ENCODE results near the gene ARL14EP. TPM values are rescaled to one million over a fixed set of nuclear protein-coding genes. Genes with fewer than 3 reads are reported as not detected.

The ARL14EP gene
- total RNA-seq (26.9 TPM), polyA plus RNA-seq (ENCODE audit: insufficient read depth in 1 of 8, insufficient read length in 8 of 8, low replicate concordance in 1 of 8) (10 to 100 TPM; 26.5 to 40.3 (median 34.8) TPM)
- long read RNA-seq, donor 1, transcript ARL14EP-201 (4 exons, 2,430 nt), result major isoform, 6 of 7 reads
- long read RNA-seq, donor 1, partial matches to known transcripts, result 0 of 7 reads
- long read RNA-seq, donor 1, other reads (novel, unspliced or antisense), result 0 of 7 reads
- long read RNA-seq, donor 2, partial matches to known transcripts, result 0 of 2 reads
- long read RNA-seq, donor 2, other reads (novel, unspliced or antisense), result 0 of 2 reads
- long read RNA-seq, donor 3, transcript ARL14EP-201 (4 exons, 2,430 nt), result major isoform, 15 of 19 reads
- long read RNA-seq, donor 3, partial matches to known transcripts, result 0 of 19 reads
- long read RNA-seq, donor 3, other reads (novel, unspliced or antisense), result 0 of 19 reads
- long read RNA-seq, donor 4, transcript ARL14EP-201 (4 exons, 2,430 nt), result major isoform, 6 of 8 reads
- long read RNA-seq, donor 4, partial matches to known transcripts, result 0 of 8 reads
- long read RNA-seq, donor 4, other reads (novel, unspliced or antisense), result 0 of 8 reads
- long read RNA-seq, donor 5, transcript ARL14EP-203 (2 exons, 587 nt), result minor isoform, 13 of 46 reads
- long read RNA-seq, donor 5, transcript ARL14EP-201 (4 exons, 2,430 nt), result major isoform, 33 of 46 reads
- long read RNA-seq, donor 5, partial matches to known transcripts, result 0 of 46 reads
- long read RNA-seq, donor 5, other reads (novel, unspliced or antisense), result 0 of 46 reads
- long read RNA-seq, donor 6, transcript ARL14EP-201 (4 exons, 2,430 nt), result major isoform, 17 of 18 reads
- long read RNA-seq, donor 6, partial matches to known transcripts, result 0 of 18 reads
- long read RNA-seq, donor 6, other reads (novel, unspliced or antisense), result 0 of 18 reads
- long read RNA-seq, donor 7, transcript ARL14EP-201 (4 exons, 2,430 nt), result major isoform, 15 of 24 reads
- long read RNA-seq, donor 7, partial matches to known transcripts, result 7 of 24 reads
- long read RNA-seq, donor 7, other reads (novel, unspliced or antisense), result 0 of 24 reads
- long read RNA-seq, donor 8, transcript ARL14EP-201 (4 exons, 2,430 nt), result major isoform, 8 of 20 reads
- long read RNA-seq, donor 8, partial matches to known transcripts, result 9 of 20 reads
- long read RNA-seq, donor 8, other reads (novel, unspliced or antisense), result 0 of 20 reads
- long read RNA-seq, donor 9, transcript ARL14EP-203 (2 exons, 587 nt), result minor isoform, 7 of 19 reads
- long read RNA-seq, donor 9, transcript ARL14EP-201 (4 exons, 2,430 nt), result major isoform, 12 of 19 reads
- long read RNA-seq, donor 9, partial matches to known transcripts, result 0 of 19 reads
- long read RNA-seq, donor 9, other reads (novel, unspliced or antisense), result 0 of 19 reads
- long read RNA-seq, donor 10, transcript ARL14EP-201 (4 exons, 2,430 nt), result major isoform, 27 of 28 reads
- long read RNA-seq, donor 10, partial matches to known transcripts, result 0 of 28 reads
- long read RNA-seq, donor 10, other reads (novel, unspliced or antisense), result 0 of 28 reads
- long read RNA-seq, donor 11, transcript ARL14EP-201 (4 exons, 2,430 nt), result major isoform, 11 of 16 reads
- long read RNA-seq, donor 11, transcript ARL14EP-203 (2 exons, 587 nt), result minor isoform, 5 of 16 reads
- long read RNA-seq, donor 11, partial matches to known transcripts, result 0 of 16 reads
- long read RNA-seq, donor 11, other reads (novel, unspliced or antisense), result 0 of 16 reads

DNA sequence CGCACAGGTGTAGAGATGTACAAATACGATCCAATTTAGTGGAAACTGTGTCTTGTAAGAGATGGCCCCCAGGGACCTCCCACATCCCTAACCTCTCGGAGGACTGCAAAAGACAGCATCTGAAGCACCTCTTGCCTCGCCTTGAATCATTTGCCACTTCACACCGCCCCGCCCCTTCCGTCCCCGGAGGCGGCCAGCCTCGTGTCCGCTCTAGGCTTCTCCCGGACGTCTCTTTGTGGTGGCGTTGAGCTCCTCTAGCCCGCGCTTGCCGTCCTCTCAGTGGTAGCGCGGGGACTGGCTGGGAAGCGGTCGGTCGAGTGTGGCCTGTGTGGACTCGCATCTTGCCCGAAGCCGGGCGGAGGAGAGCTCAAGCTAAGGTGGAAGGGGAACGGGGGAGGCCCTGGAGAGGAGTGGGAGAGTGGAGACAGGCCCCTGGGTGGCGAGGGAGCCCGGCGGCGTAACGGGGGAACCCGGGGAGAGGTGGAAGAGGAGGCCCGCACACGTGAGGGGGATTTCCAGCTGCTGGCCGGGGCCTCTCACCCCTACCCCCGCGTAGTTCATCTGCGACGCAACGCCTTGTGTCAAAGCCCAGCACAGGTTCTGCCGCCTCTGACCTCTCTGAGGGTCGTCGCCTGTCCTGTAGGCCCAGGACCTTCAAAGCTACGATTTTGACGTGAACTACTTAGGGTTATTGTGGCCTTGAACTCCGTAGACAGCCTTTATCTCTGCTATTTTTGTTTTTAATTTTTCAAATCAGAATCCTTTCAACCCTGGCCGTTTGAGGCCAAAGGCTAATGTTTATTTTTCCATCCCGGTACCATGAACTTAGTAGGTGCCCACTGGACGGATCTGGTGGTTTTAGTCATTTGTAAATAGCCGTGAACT is at the start of gene ARL14EP:
ARL14EP (plus strand) TSS at position 279 of the 885 bp plus-strand sequence. CDS start 7,845 bp downstream, outside the sequence.
- no peaks in the 10 kb centered on the region for H3K27me3 ChIP-seq (ENCODE audit: control insufficient read depth, insufficient read depth, low read length)
- peaks cover 2% of the 10 kb centered on the region for H3K4me1 ChIP-seq (ENCODE audit: control insufficient read depth, insufficient read depth, low read length)
- H3K27ac ChIP-seq (ENCODE audit: low read length), result peak within 1 kb of the TSS; percentile 95
- DNase-seq, result peak; percentile 97
- H3K9me3 ChIP-seq (replicated peaks; ENCODE audit: control insufficient read depth, low read depth, low read length), result no peaks in the 10 kb centered on the region
- H3K4me3 ChIP-seq (ENCODE audit: low read length), result peak within 1 kb of the TSS; percentile 81
- H3K36me3 ChIP-seq (ENCODE audit: control insufficient read depth, insufficient read depth, low read length), result peaks cover 2% of the 10 kb centered on the region
- under 1% methylated on average over 38 of the region's 51 CpGs for WGBS (ENCODE audit: insufficient coverage)

DNA sequence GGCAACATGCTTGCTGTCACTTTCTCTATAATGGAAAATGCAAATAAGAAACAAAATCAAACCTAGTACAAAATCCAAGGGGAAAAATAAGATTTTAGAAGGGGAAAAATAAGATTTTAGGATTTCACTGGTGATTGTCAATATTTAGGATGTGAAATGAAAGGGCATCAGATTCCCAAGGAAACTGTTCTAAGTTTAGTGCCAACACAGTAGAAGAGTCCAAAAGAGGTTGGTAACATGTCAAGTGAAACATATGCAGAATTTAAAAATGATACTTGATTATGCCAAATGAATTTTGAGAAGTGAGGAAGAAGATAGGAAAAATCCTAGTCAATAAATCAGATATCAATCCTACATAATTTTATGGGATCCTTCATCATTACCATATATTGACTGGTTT is 45.7 kb upstream of the ARL14EP start:
- no peak overlapping the region for H3K27ac ChIP-seq (ENCODE audit: low read length)

DNA sequence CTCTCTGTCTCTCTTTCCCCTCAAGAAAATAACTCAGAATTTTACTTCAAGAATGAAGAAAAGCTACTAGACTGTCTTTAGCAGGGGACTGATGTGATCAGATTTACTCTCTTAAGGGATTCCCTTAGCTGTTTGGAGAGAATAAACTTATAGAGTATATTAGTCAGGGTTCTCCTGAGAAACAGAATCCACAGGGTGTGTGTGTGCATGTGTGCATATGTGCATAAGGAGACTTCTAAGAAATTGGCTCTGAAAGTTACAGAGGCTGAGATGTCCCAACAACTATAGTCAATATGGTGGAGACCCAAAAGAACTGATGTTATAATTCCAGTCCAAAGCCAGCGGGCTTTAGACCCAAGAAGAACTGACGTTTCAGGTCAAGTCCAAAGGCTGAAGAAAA is 43.1 kb upstream of the ARL14EP start:
- Histone ChIP-seq H3K27ac (ENCODE audit: low read length) (no peak overlapping the region), H3K27me3 (ENCODE audit: control insufficient read depth, insufficient read depth, low read length) (no peaks in the 10 kb centered on the region), H3K36me3 (ENCODE audit: control insufficient read depth, insufficient read depth, low read length) (no peaks in the 10 kb centered on the region), H3K4me1 (ENCODE audit: control insufficient read depth, insufficient read depth, low read length) (no peaks in the 10 kb centered on the region), H3K9me3 (replicated peaks; ENCODE audit: control insufficient read depth, low read depth, low read length) (no peaks in the 10 kb centered on the region), H3K4me3 (ENCODE audit: low read length) (no peak overlapping the region)
- 90% methylated on average over 2 of the region's 2 CpGs for WGBS (ENCODE audit: insufficient coverage)
- DNase-seq, result no peak

More for the DNA sequence above, 45.7 kb upstream of the ARL14EP start:
- Histone ChIP-seq H3K36me3 (ENCODE audit: control insufficient read depth, insufficient read depth, low read length) (no peaks in the 10 kb centered on the region), H3K4me3 (ENCODE audit: low read length) (no peak overlapping the region), H3K4me1 (ENCODE audit: control insufficient read depth, insufficient read depth, low read length) (no peaks in the 10 kb centered on the region), H3K9me3 (replicated peaks; ENCODE audit: control insufficient read depth, low read depth, low read length) (no peaks in the 10 kb centered on the region), H3K27me3 (ENCODE audit: control insufficient read depth, insufficient read depth, low read length) (no peaks in the 10 kb centered on the region)
- DNase-seq, result no peak

DNA sequence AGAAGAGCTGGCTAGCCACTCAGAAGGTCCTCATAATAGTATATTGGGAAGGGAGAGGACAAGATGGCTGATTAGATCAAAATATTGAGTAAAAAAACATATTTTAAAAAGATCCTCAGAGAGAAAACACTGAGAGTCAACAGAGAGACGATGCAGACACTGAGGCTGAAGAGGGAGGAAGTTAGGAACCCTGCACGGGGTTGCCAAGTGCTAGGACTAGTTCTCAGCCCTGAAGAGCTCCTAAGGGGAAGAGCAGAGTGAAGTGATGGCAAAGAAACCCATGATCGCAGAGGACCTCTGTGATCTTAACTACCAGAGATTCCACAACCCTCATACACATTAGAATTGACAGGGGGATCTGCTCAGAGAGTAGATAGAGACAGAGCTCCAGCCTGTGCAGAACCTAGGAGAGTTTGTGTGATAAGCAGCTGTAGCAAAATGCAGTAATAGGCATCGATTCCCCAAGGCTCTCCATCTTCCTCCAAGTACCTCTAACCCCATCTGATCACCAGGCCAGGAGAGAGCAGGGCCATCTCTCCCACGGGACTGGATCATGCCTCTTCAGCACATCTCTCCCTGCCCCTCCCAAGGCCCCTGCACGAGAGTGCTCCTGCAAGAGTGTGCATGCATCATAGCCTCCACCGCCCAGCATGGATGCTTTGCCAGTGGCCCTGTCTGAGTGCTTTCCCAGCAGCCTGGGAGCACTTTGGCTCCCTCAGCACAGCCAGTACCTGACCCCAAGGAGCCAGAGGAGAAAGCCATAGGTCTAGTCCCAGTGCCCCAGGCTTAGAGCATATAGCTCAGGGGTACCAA is 41.2 kb upstream of the ARL14EP start:
- H3K9me3 ChIP-seq (replicated peaks; ENCODE audit: control insufficient read depth, low read depth, low read length), result no peaks in the 10 kb centered on the region
- H3K4me3 ChIP-seq (ENCODE audit: low read length), result no peak overlapping the region
- no peaks in the 10 kb centered on the region for H3K27me3 ChIP-seq (ENCODE audit: control insufficient read depth, insufficient read depth, low read length)
- no peaks in the 10 kb centered on the region for H3K4me1 ChIP-seq (ENCODE audit: control insufficient read depth, insufficient read depth, low read length)
- 79% methylated on average over 5 of the region's 7 CpGs for WGBS (ENCODE audit: insufficient coverage)
- no peaks in the 10 kb centered on the region for H3K36me3 ChIP-seq (ENCODE audit: control insufficient read depth, insufficient read depth, low read length)
- no peak for DNase-seq
- no peak overlapping the region for H3K27ac ChIP-seq (ENCODE audit: low read length)

DNA sequence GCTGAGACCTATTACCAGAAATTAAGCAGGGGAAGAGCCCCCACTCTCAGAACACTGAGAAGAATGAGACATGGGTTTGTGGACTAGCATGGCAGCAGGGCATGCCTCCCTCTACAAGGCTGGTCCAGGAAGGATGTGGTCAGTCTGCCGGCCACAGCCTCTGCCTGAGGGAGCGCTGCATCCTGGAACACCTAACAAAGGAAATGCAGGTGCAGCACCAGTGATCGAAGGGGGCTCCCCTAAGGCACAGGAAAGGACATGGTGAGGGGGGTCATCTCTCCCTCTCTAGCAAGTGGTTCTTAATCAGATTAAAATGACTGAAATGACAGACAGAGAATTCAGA is 40.6 kb upstream of the ARL14EP start:
- no CpG with 5 or more reads among the region's 3 CpGs for WGBS (ENCODE audit: insufficient coverage)
- no peak for DNase-seq
- Histone ChIP-seq H3K36me3 (ENCODE audit: control insufficient read depth, insufficient read depth, low read length) (no peaks in the 10 kb centered on the region), H3K27ac (ENCODE audit: low read length) (no peak overlapping the region), H3K4me3 (ENCODE audit: low read length) (no peak overlapping the region), H3K9me3 (replicated peaks; ENCODE audit: control insufficient read depth, low read depth, low read length) (no peaks in the 10 kb centered on the region), H3K27me3 (ENCODE audit: control insufficient read depth, insufficient read depth, low read length) (no peaks in the 10 kb centered on the region), H3K4me1 (ENCODE audit: control insufficient read depth, insufficient read depth, low read length) (no peaks in the 10 kb centered on the region)

DNA sequence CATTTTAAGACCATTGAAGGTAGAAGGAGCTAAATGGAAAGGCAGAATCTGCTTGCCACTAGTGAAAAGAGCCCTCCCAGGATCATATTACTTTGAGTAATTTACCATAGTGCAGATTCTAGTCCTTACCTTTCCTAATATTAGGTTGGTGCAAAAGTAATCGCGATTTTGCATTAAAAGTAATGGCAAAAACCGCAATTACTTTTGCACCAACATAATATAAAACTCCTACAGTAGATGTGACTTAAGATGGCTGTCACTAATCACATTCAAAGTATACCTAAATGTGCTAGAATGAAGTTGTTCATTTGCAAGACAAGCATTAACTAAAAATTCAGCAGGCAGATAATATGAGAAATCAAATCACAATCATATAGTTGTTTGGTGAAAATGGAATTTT is 38.1 kb upstream of the ARL14EP start:
- no peaks in the 10 kb centered on the region for H3K9me3 ChIP-seq (replicated peaks; ENCODE audit: control insufficient read depth, low read depth, low read length)
- H3K27ac ChIP-seq (ENCODE audit: low read length), result no peak overlapping the region
- no CpG with 5 or more reads among the region's 3 CpGs for WGBS (ENCODE audit: insufficient coverage)
- no peaks in the 10 kb centered on the region for H3K27me3 ChIP-seq (ENCODE audit: control insufficient read depth, insufficient read depth, low read length)
- H3K4me3 ChIP-seq (ENCODE audit: low read length), result no peak overlapping the region
- no peaks in the 10 kb centered on the region for H3K4me1 ChIP-seq (ENCODE audit: control insufficient read depth, insufficient read depth, low read length)
- no peaks in the 10 kb centered on the region for H3K36me3 ChIP-seq (ENCODE audit: control insufficient read depth, insufficient read depth, low read length)
- DNase-seq, result no peak

DNA sequence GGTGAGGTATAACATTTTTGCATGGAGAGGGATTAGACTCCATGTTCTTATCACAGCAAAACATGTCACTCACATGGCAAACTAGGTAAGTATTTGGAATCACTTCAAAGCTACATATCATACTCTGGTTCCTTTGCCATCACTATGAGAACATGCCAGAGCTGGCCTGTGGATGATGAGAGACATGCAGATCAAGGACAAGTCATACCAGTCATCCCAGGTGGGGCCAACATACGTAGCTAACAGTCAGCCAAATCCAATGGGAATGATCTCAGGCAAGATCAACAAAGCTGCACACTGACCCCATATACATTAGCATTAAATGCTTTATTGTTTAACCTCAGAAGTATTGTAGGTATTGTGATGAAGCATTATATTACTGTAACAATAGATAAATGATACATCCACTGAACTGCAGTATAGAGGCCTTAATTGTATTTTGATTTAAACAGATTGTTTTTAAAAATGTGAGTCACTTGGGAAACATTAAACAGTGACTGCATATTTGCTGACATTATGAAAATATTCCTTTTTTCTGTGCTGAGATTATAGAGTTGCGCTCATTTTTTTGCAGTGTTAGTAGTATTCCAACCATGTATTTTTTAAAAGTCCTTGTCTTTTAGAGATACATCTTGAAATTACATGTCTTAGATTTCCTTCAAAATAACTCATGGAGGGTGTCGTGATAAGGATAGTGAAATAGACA is 37.3 kb upstream of the ARL14EP start:
- Histone ChIP-seq H3K27ac (ENCODE audit: low read length) (no peak overlapping the region), H3K36me3 (ENCODE audit: control insufficient read depth, insufficient read depth, low read length) (no peaks in the 10 kb centered on the region), H3K4me1 (ENCODE audit: control insufficient read depth, insufficient read depth, low read length) (no peaks in the 10 kb centered on the region), H3K27me3 (ENCODE audit: control insufficient read depth, insufficient read depth, low read length) (no peaks in the 10 kb centered on the region), H3K9me3 (replicated peaks; ENCODE audit: control insufficient read depth, low read depth, low read length) (no peaks in the 10 kb centered on the region), H3K4me3 (ENCODE audit: low read length) (no peak overlapping the region)
- no peak for DNase-seq
- WGBS (ENCODE audit: insufficient coverage), result no CpG with 5 or more reads among the region's 3 CpGs

DNA sequence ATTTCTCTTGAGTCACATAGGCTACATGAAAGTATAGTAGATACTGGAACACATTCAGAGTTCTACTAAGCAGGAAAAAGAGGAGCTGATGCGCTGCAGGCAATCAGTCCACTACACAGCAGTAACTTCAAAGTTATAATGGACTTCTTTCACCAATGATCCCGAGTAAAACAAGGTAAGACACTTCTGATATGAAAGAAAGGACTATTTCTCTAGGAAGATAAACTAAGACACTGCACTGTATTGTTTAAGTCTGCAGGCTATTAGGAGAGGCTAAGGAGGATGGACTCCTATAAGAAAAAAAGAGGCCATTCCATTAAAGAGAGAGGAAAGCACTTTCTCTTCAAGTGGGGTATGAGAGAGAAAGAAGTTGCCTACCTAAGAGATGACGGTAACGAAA is 31.6 kb upstream of the ARL14EP start:
- Histone ChIP-seq H3K36me3 (ENCODE audit: control insufficient read depth, insufficient read depth, low read length) (no peaks in the 10 kb centered on the region), H3K4me1 (ENCODE audit: control insufficient read depth, insufficient read depth, low read length) (no peaks in the 10 kb centered on the region), H3K4me3 (ENCODE audit: low read length) (no peak overlapping the region), H3K27me3 (ENCODE audit: control insufficient read depth, insufficient read depth, low read length) (no peaks in the 10 kb centered on the region), H3K27ac (ENCODE audit: low read length) (no peak overlapping the region), H3K9me3 (replicated peaks; ENCODE audit: control insufficient read depth, low read depth, low read length) (no peaks in the 10 kb centered on the region)
- no CpG with 5 or more reads among the region's 4 CpGs for WGBS (ENCODE audit: insufficient coverage)
- DNase-seq, result no peak
